GM21786 (cell line): ENCODE data around the gene NDUFB6.
A peak's percentile ranks its signal among the peaks of the same experiment; 100 is the strongest.
"Not testable (repeated sequence)": the region's sequence is repeated elsewhere in the genome, so short reads cannot be mapped to it uniquely, and the experiment has no call there.

ENCODE experiments used
- ATAC-seq: cut with Tn5 transposase; IDR thresholded peaks from one replicate; pipeline ENCODE4 v1.9.1; 2021; ENCODE audit not compliant: unreplicated experiment

NDUFB6 gene

DNA sequence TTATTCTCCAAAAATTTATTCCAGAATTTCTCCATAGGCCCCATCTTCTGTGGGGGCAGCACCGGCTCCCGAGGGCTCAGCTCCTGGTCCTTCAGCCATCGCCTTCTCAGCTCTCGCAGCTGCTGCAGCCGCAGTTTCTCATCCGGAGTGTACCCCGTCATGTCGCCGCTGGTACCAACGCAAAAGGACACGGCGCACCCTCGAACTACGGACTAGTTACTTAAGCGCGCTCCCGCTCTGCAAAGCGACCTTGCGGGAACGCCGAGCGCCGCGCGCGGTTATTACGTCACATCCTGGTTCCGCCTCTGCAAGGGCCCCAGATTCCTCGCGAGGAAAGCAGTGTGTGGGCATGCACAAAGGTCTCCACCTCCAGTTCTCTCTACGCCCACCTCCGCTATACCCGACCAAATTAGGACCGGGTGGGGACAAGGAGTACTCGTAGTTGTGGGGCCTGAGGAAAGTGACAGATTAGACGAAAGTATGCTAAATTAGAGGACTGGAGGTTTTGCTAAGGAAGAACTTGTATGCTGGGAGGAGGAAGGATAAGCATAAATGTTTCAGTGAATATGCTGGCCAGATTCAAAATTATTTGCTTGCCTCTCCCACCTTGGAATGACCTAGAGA lies at the start of gene NDUFB6:
Gene NDUFB6, minus strand, starts transcription at position 260 of the 624 bp plus-strand sequence. Its CDS starts 99 bp downstream, at position 161.
- peak; percentile 86 for ATAC-seq

- ATAC-seq: no peak
These were observed 45.3 kb upstream of the NDUFB6 start for GRCh38 chr9:32618261-32618660.

DNA sequence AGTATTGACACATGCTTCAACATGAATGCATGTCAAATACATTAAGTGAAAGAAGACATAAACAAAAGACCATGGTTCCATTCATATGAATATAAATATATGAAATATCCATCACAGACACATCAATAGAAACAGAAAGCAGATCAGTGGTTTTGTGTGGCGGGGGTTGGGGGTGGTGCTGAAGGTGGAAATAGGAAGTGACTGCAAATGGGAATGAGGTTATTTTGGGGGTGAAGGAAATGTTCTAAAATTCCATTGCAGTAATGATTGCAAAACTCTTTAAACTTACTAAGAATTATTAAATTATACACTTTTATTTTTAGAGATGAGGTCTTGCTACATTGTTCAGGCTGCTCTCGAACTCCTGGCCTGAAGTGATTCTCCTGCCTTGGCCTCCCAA lies 33.9 kb upstream of the NDUFB6 start:
- ATAC-seq: no peak

DNA sequence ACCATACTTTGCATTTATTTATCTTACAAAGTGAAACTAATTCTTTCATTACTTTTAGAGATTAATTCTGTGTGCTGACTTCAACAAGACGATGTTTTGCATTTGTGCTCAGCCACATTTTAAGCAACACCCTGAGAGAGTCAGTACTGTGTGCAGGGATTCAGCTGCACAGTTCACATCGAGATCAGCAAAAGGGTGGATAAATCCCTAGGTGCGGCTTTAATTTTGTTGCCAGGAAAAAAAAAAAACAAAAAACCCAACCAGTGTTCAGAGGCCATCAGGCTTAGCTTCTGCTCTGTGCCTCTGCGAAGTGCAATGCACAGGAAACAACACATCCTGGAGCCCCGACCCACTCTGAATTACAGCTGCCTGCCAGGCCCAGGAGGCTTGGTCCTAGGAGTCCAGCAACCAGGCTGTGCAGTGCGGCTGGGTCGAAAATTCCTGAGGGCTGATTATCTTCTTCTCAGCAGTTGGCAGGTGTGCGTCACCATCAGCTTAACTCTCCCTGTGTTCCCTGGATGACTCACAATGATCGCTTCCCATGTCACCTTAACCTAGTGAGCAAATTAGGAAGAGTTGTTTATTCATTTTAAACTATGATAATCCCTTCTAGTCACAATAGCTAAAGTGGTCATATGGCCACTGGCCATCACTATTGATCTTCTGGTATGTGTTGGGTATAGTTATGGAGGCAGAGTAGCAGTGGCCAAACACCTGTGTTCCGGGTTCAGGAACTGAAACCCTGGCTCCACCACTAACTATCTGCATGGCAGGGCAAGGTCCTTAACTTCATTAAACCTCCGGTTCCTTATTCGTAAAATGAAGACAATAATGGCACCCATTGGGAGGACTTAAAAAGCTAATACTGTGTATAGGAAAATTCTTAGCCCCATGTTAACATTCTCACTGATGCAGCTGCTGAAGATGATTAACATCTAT lies 31.2 kb upstream of the NDUFB6 start:
- ATAC-seq: peak; percentile 43

DNA sequence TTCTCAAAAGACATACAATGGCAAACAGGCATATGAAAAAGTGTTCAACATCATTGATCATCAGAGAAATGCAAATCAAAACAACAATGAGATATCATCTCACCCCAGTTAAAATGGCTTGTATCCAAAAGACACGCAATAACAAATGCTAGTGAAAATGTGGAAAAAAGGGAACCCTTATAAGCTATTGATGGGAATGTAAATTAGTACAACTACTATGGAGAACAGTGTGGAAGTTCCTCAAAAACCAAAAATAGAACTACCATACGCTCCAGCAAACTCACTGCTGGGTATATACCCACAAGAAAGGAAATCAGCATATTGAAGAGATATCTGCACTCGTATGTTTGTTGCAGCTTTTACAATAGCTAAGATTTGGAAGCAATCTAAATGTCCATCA lies 26.1 kb upstream of the NDUFB6 start:
- not testable (repeated sequence) for ATAC-seq

GRCh38 chr9:32596936-32597335 lies 24.0 kb upstream of the NDUFB6 start:
- no peak for ATAC-seq

- ATAC-seq: no peak
These were observed 23.3 kb upstream of the NDUFB6 start for GRCh38 chr9:32596096-32596865.

DNA sequence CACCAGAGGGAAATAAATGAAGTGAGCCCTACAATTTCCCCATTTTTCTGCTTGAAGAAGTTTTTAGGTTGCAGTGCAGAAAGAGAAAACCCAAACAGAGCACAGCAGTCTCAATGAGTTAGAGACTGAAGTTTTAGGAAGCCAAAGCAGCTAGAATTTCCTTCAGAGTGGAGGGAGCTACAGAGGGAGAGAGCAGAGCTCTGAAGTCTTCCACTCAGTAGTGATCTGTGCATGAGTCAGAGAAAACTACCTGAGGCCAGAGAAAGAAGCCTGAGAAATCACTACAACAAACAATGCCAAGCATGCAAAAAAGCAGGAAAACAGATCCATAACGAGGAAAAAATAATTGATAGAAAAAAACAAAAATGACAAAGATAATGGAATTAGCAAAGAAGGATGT lies 17.9 kb upstream of the NDUFB6 start:
- ATAC-seq: no peak

- no peak for ATAC-seq
These were observed 17.5 kb upstream of the NDUFB6 start for GRCh38 chr9:32590476-32590875.

DNA sequence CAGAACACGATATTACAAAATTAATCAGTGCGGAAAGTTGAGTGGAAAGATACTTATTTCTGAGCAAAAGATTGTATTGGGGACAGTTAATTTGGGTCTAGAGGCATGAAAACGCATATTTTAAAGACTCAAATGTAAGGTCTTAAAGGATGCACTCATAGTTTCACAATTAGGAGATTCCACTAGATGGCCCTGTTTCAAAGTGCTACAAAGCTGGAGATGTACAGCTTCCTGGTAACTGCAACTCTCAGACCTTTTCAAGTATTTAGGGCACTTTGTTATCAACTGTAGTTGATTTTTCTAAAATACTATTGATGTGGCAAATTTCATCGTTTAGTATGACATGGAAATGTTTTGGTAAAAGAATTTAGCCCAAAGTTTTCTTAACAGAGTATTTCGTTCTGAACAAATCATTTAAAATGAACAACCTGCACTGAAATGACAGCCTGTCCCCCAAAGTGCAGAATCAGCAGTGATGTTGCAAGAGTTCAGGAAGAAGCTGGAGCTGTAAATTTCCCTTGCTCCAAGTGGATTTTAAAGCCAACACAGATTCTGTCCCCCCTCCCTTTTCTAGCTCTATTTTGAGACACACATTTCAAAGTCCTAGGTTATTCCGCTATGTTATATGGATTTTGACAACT lies 16.2 kb upstream of the NDUFB6 start:
- ATAC-seq: no peak

GRCh38 chr9:32587901-32588300 lies 14.9 kb upstream of the NDUFB6 start:
- no peak for ATAC-seq

GRCh38 chr9:32584784-32585183 lies 11.8 kb upstream of the NDUFB6 start:
- no peak for ATAC-seq

GRCh38 chr9:32581512-32582143 lies 8.7 kb upstream of the NDUFB6 start:
- ATAC-seq: no peak

GRCh38 chr9:32580631-32581300 lies 7.8 kb upstream of the NDUFB6 start:
- no peak for ATAC-seq

- ATAC-seq: no peak
These were observed 6.9 kb upstream of the NDUFB6 start for GRCh38 chr9:32579706-32580331.

DNA sequence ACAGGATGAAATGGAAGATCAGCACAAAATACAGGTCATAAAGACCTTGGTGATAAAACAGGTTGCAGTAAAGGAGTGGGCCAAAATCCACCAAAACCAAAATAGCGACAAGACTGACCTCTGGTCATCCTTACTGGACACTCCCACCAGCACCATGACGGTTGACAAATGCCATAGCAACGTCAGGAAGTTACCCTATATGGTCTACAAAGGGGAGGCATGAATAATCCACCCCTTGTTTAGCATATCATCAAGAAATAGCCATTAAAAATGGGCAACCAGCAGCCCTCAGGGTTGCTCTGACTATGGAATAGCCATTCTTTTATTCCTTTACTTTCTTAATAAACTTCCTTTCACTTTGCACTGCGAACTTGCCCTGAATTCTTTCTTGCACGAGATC lies 6.0 kb upstream of the NDUFB6 start:
- ATAC-seq: no peak

DNA sequence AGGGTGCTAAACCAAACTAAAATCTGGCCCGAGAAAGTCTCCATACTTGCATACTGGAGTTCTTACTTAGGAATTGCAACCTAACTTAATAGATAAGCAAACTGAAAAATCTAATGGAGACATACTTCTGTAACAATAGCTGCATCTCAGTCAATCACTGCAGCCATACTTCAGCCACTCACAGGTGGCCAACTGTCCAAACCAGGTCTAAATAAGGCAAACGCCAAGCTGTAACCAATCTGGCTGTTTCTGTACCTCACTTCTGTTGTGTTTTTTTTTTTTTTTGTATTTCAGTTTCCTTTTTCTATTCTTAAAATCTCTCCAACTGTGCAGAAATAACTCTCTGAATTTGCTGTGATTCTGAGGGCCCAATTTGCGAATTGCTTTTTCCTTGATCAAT lies 4.4 kb upstream of the NDUFB6 start:
- ATAC-seq: no peak

GRCh38 chr9:32574858-32575257 lies 1.9 kb upstream of the NDUFB6 start:
- ATAC-seq: no peak

DNA sequence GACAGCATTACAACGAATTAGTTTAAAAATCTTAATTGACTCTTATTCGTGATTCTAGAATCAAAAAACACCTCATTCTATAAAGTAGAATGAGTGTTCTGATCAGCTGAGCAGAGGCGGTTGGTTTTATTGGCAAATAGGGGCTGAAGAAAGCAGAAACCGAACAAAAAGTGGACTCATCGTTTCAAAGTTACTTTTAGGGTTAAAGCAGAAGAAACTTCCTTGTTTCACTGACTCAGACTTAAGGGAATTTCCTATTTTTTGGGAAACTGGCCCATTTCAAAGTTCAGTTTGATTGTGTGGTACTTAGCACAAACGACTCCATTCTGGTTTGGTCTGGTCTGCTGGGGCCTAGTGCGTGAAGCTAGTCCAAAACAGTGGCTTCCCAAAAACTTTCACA lies 862 bp upstream of the NDUFB6 start:
- ATAC-seq: no peak
